Measurements from ENCODE around the gene SPPL2C. TPM values are rescaled to one million over a fixed set of nuclear protein-coding genes. Genes with fewer than 3 reads are reported as not detected.

SPPL2C gene
- total RNA-seq, 1 donor from 2014 or later: not detected

GRCh38 chr17:45851464-45851863, 6.8 kb downstream of the SPPL2C start:
- no peak overlapping the region for H3K4me3 ChIP-seq (ENCODE audit: low read depth, low read length)
- no peak for DNase-seq (ENCODE audit: low read depth)
- TF ChIP-seq, protein P1, sequence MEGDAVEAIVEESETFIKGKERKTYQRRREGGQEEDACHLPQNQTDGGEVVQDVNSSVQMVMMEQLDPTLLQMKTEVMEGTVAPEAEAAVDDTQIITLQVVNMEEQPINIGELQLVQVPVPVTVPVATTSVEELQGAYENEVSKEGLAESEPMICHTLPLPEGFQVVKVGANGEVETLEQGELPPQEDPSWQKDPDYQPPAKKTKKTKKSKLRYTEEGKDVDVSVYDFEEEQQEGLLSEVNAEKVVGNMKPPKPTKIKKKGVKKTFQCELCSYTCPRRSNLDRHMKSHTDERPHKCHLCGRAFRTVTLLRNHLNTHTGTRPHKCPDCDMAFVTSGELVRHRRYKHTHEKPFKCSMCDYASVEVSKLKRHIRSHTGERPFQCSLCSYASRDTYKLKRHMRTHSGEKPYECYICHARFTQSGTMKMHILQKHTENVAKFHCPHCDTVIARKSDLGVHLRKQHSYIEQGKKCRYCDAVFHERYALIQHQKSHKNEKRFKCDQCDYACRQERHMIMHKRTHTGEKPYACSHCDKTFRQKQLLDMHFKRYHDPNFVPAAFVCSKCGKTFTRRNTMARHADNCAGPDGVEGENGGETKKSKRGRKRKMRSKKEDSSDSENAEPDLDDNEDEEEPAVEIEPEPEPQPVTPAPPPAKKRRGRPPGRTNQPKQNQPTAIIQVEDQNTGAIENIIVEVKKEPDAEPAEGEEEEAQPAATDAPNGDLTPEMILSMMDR (conservative IDR thresholded peaks at IDR 0.05; ENCODE audit: low read depth, low read length): no peak

DNA sequence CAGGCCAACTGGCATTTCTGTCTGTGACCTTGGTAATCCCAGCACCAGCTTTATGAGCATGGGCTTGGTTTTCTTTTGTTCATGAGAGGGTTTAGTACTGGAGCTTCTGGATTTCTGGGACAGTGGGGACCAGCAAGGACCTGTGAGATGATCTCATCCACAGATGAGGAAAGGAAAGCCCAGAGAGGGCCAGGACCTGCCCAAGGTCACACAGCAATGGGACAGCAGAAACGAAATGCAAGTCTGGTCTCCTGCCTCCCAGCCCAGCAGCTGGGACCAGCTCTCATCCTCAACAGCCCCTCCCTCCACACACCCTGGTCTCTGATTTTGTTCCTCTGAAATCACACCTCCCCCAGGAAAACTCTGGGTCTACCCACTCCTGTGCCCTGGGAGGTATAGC, 7.2 kb downstream of the SPPL2C start:
- DNase-seq (ENCODE audit: low read depth): no peak
- TF ChIP-seq, protein P1 (conservative IDR thresholded peaks at IDR 0.05; ENCODE audit: low read depth, low read length): no peak
- no peak overlapping the region for H3K4me3 ChIP-seq (ENCODE audit: low read depth, low read length)

- no peak for DNase-seq (ENCODE audit: low read depth)
- TF ChIP-seq, protein P1 (conservative IDR thresholded peaks at IDR 0.05; ENCODE audit: low read depth, low read length): peak; percentile 94
- no peak overlapping the region for H3K4me3 ChIP-seq (ENCODE audit: low read depth, low read length)
Measured at GRCh38 chr17:45852535-45853297, 8.0 kb downstream of the SPPL2C start.

GRCh38 chr17:45854209-45854608, 9.5 kb downstream of the SPPL2C start:
- TF ChIP-seq, protein P1 (conservative IDR thresholded peaks at IDR 0.05; ENCODE audit: low read depth, low read length): no peak
- H3K4me3 ChIP-seq (ENCODE audit: low read depth, low read length): no peak overlapping the region
- DNase-seq (ENCODE audit: low read depth): no peak

- TF ChIP-seq, protein P1 (conservative IDR thresholded peaks at IDR 0.05; ENCODE audit: low read depth, low read length): no peak
- DNase-seq (ENCODE audit: low read depth): no peak
- H3K4me3 ChIP-seq (ENCODE audit: low read depth, low read length): no peak overlapping the region
Measured at GRCh38 chr17:45855691-45856336, 11.1 kb downstream of the SPPL2C start.

DNA sequence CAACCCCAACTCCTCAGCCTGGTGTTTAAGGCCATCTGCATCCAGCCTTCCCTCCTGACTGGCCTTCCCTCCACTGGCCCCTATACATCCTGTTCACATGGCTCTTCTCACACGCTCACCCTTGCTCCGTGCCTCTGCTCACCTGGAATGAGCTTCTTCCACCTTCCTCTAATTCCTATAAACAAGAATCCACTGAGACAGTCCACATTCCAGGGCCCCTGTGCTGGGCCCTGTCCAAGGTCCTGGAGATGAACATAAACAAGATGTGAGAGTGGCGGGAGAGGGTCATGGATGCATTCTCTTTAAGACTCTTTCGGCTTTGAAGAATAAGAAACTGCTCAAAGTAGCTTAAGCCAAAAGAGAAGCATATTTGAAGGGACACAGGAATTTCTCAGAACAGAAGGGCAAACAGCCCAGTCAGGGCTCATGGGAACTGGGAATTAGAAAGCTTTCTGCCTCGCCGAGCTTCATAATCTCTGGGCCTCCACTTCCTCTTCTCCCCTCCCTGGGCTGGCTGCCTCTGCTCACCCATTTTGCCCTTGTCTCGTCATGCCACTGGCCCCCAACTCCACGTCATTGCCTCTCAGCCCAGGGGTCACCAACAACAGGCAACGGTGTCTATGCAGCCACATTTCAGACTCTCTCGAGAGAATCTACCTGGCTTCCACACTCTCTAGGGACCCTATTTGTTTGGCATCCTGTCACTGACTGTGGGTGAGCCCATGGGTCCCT, 13.5 kb downstream of the SPPL2C start:
- TF ChIP-seq, protein P1 (conservative IDR thresholded peaks at IDR 0.05; ENCODE audit: low read depth, low read length): no peak
- H3K4me3 ChIP-seq (ENCODE audit: low read depth, low read length): no peak overlapping the region
- no peak for DNase-seq (ENCODE audit: low read depth)

Measured in epithelial cell of proximal tubule (primary cell).